Astrocyte (in vitro differentiated cells and primary cell): ENCODE data around the gene GJB3. TPM values are rescaled to one million over a fixed set of nuclear protein-coding genes. Genes with fewer than 3 reads are reported as not detected.

Experiments
- DNase-seq: peaks from one replicate; pipeline ENCODE4 v3.0.0-alpha.2; 2010; ENCODE audit warnings: low read depth
- FAIRE-seq: peaks from 2 replicates; lab custom pipeline; 2011; peaks lifted over from hg19 to GRCh38; lab: Jason Lieb, UNC
- H2AFZ ChIP-seq: 2 replicates; pipeline ENCODE4 v1.6.0; 2012; ENCODE audit warnings: low read depth, low read length, inconsistent platforms
- H3K27ac ChIP-seq: 2 replicates; pipeline ENCODE4 v1.5.1; 2011; ENCODE audit warnings: low read depth, low read length, inconsistent platforms
- H3K27me3 ChIP-seq: 2 replicates; pipeline ENCODE4 v1.6.0; 2011; ENCODE audit warnings: low read length, inconsistent platforms; ENCODE audit not compliant: insufficient read depth
- H3K36me3 ChIP-seq: 2 replicates; pipeline ENCODE4 v1.5.1; 2011; ENCODE audit warnings: low read length, inconsistent platforms; ENCODE audit not compliant: insufficient read depth
- H3K4me1 ChIP-seq: 2 replicates; pipeline ENCODE4 v1.5.1; 2011; ENCODE audit warnings: low read length, inconsistent platforms; ENCODE audit not compliant: insufficient read depth
- H3K4me2 ChIP-seq: 2 replicates; pipeline ENCODE4 v1.6.0; 2012; ENCODE audit warnings: low read length, inconsistent platforms
- H3K4me3 ChIP-seq: 2 replicates; pipeline ENCODE4 v1.5.1; 2011; ENCODE audit warnings: low read depth, mild to moderate bottlenecking, low read length, inconsistent platforms; ENCODE audit not compliant: insufficient read depth
- H3K79me2 ChIP-seq: 2 replicates; pipeline ENCODE4 v1.6.0; 2012; ENCODE audit warnings: mild to moderate bottlenecking, low read length, inconsistent platforms; ENCODE audit not compliant: insufficient read depth
- H3K9ac ChIP-seq: 2 replicates; pipeline ENCODE4 v1.6.0; 2012; ENCODE audit warnings: mild to moderate bottlenecking, low read length, inconsistent platforms
- H3K9me3 ChIP-seq: 2 replicates; pipeline ENCODE4 v1.5.1; 2012; ENCODE audit warnings: low read depth, mild to moderate bottlenecking, low read length, inconsistent platforms; ENCODE audit not compliant: insufficient read depth
- H4K20me1 ChIP-seq: 2 replicates; pipeline ENCODE4 v1.6.0; 2012; ENCODE audit warnings: low read length, inconsistent platforms; ENCODE audit not compliant: insufficient read depth
- H3K27ac Mint-ChIP-seq: one replicate; pipeline ENCODE4 v1.8.0; 2021; ENCODE audit warnings: mild to moderate bottlenecking, mixed read lengths; ENCODE audit not compliant: unreplicated experiment
- H3K27me3 Mint-ChIP-seq: one replicate; pipeline ENCODE4 v1.8.0; 2021; ENCODE audit warnings: low read depth, mixed read lengths; ENCODE audit not compliant: unreplicated experiment
- H3K36me3 Mint-ChIP-seq: one replicate; pipeline ENCODE4 v1.8.0; 2021; ENCODE audit warnings: low read depth, mixed read lengths; ENCODE audit not compliant: unreplicated experiment
- H3K4me1 Mint-ChIP-seq: one replicate; pipeline ENCODE4 v1.8.0; 2021; ENCODE audit warnings: low read depth, mixed read lengths; ENCODE audit not compliant: unreplicated experiment
- H3K4me3 Mint-ChIP-seq: one replicate; pipeline ENCODE4 v1.8.0; 2021; ENCODE audit warnings: mild to moderate bottlenecking, moderate library complexity, mixed read lengths; ENCODE audit not compliant: unreplicated experiment
- H3K9me3 Mint-ChIP-seq: one replicate; pipeline ENCODE4 v1.8.0; 2021; ENCODE audit warnings: mild to moderate bottlenecking, mixed read lengths; ENCODE audit not compliant: unreplicated experiment
- CTCF ChIP-seq: IDR thresholded peaks from 2 replicates; pipeline ENCODE4 v1.5.1; 2011; ENCODE audit warnings: low read depth, mild to moderate bottlenecking, inconsistent platforms, low read length, moderate library complexity; ENCODE audit not compliant: insufficient read depth
- EZH2 ChIP-seq: IDR thresholded peaks from 2 replicates; pipeline ENCODE4 v1.6.1; 2012; ENCODE audit warnings: mild to moderate bottlenecking, low read length, inconsistent platforms; ENCODE audit not compliant: insufficient read depth
- total RNA-seq: library from RNA; stranded (reverse); gene quantifications from 2 replicates; pipeline ENCODE4 v1.2.1, GENCODE V29; 2021

The GJB3 gene
- total RNA-seq, 1 donor from 2014 or later, result 0.32 TPM

DNA sequence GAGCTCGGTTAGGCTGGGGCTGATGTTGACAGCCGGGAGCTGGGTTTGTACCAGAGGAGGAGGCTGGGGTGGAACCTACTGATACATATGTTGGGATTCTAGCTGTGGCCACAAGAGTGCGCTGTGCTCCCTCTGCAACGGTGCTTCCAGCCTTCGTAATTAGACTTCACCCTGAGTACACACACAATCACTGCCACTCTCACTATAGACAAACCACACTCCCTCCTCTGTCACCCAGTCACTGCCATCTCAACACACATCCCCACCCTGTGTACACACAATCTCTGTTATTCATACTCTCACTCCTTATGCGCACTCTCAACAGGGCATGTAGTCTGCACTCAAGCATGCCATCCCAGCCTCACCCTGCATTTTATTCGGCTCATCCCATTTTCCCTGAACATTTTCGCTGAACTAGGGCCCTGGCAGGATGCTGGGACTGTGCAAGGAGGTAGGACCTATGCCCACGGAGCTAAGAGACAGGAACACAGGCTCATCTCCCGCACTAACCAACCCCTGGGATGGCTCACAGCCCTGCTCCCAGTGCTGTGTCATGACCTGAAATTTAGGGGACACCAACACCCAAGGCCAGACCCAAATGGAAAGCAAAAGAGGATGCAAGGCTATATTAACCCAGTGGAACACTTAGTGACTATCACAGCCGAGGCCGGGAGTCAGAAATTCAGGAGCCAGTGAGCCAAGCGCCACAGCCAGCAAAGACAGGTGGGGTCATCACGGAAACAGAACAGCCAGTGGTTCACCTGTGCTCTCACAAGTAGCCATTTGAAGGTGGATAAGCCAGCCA, 5.7 kb downstream of the GJB3 start:
- Mint-ChIP-seq H3K4me1 (peaks cover 10% of the 10 kb centered on the region), H3K27me3 (peaks cover 68% of the 10 kb centered on the region), H3K27ac (no peak overlapping the region), H3K9me3 (peaks cover 3% of the 10 kb centered on the region), H3K36me3 (no peaks in the 10 kb centered on the region), H3K4me3 (no peak overlapping the region)
- H3K36me3 ChIP-seq, result no peaks in the 10 kb centered on the region
- DNase-seq (peak; percentile 36), FAIRE-seq (peak; percentile 81)
- H3K4me2 ChIP-seq, result no peak overlapping the region
- TF ChIP-seq EZH2 (no peak), CTCF (peak; percentile 72)
- no peaks in the 10 kb centered on the region for H3K79me2 ChIP-seq
- no peak overlapping the region for H3K4me3 ChIP-seq
- H3K4me1 ChIP-seq, result peaks cover 6% of the 10 kb centered on the region
- no peak overlapping the region for H3K27ac ChIP-seq
- no peaks in the 10 kb centered on the region for H3K9me3 ChIP-seq
- H3K27me3 ChIP-seq, result peaks cover 15% of the 10 kb centered on the region
- H2AFZ ChIP-seq, result no peak overlapping the region
- H4K20me1 ChIP-seq, result no peaks in the 10 kb centered on the region
- no peak overlapping the region for H3K9ac ChIP-seq

DNA sequence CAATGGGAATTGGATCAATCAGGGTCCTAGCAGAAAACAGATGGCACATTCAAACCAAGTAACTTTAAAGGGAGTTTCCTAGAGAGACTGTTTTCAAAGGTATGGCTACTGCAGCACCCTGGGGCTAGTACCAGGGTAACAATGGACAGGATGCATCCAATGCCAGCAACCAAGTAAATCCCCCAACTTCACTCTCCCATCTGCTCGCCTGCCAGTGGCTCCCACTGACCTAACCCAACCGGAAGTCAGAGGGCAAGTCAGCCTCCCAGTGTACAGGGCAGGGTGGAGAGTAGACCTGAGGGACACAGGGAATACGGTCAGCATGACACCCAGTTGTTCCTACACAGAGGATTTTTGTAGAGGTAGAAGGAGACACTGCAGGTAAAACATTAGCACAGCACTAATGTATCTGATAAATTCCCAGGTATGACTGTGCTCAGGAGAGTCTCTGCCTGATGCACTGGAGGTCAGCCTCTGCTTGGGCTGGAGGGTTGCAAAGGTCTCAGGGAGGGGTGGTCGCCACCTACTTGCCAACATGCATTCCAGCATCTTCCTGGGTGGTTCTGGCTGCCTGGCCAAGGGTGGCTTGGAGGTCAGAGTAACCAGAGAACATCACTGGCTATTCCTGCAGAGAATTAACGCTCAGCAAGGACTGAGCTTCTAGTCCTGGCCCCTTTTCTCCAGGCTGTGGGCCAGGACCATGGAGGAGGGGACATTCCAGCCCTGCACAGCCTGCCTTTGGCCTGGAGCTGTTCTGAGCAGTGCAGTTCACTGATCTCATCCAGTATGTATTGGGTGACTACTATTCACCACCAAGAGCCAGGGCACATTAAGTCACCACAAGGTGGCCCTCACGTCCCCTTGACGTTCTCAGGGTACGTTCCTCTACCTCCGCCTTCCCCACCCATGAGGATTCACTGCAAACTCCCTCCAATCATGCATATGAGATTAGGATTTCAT, 6.7 kb downstream of the GJB3 start:
- Histone ChIP-seq H3K27me3 (peaks cover 12% of the 10 kb centered on the region), H2AFZ (no peak overlapping the region), H3K4me3 (no peak overlapping the region), H3K36me3 (no peaks in the 10 kb centered on the region), H3K27ac (no peak overlapping the region), H3K9ac (no peak overlapping the region), H3K79me2 (no peaks in the 10 kb centered on the region), H4K20me1 (no peaks in the 10 kb centered on the region), H3K4me2 (no peak overlapping the region), H3K9me3 (no peaks in the 10 kb centered on the region), H3K4me1 (peaks cover 3% of the 10 kb centered on the region)
- H3K27me3 Mint-ChIP-seq, result peaks cover 69% of the 10 kb centered on the region
- DNase-seq (no peak), FAIRE-seq (no peak)
- H3K4me3 Mint-ChIP-seq, result no peak overlapping the region
- no peak overlapping the region for H3K27ac Mint-ChIP-seq
- H3K36me3 Mint-ChIP-seq, result peaks cover 5% of the 10 kb centered on the region
- H3K9me3 Mint-ChIP-seq, result peaks cover 6% of the 10 kb centered on the region
- H3K4me1 Mint-ChIP-seq, result peaks cover 10% of the 10 kb centered on the region
- TF ChIP-seq CTCF (peak; percentile 9), EZH2 (no peak)
